ENCODE data around the gene SLC25A21.
"Not testable (repeated sequence)": the region's sequence is repeated elsewhere in the genome, so short reads cannot be mapped to it uniquely, and the experiment has no call there.

The SLC25A21 gene

DNA sequence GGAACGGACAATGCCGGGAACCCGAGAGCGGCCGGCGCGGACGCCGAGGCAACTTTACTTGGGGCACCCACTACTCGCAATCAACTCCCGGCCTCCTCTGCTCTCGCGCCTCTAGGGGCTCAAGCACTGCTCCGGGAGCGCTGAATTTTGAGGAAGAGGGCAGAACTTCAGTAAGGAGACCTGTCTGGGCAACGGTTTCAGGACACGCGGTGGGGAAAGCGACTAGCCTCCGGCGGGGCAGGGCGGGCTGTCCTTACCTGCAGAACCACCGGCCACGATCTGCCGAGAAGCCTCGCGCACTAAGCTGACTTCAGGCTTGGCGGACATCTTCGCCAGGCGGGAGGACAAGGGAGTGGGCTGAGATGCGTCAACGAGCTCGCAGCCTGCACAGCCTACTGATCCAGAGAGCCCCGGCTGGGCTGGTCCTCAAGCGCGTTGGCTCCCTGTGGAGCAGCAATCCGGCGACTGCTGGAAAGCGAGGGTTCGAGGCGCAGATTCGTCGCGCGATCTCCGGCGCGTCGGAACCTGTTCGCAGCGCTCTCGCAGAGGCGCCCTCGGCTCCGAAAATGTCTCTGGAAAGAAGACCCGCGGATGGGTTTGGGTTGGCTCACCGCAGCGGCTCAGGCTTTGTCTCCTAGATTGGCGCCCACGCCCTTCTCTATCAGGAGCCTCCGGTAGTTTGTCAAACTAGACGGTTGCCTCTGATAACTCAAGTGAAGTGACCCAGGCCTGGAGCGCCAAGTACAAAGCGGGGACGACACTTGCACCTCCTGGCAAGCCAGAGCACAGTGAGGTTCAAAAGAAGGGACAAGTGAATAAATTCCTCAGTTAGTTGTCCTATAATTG lies at the start of gene SLC25A21:
Gene SLC25A21 (minus strand): TSS at position 583 of the 846 bp plus-strand sequence.
- peak; percentile 80 to 89 for DNase-seq

DNA sequence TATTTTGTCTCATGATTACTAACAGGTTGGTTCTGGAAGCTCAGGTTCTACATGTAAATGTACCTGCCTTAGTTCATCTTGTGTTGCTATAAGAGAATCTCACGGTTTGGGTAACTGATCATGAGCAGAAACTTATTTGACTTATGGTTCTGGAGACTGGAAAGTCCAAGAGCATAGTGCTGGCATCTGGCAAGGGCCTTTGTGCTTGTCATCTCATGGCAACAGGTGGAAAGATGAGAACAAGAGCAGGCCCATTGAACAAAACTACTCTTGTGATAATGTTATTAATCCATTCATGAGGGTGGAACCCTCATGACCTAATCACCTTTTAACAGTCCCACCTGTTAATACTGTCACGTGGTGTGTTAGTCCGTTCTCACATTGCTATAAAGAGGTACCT lies 48.7 kb upstream of the SLC25A21 start:
- DNase-seq, result no peak

DNA sequence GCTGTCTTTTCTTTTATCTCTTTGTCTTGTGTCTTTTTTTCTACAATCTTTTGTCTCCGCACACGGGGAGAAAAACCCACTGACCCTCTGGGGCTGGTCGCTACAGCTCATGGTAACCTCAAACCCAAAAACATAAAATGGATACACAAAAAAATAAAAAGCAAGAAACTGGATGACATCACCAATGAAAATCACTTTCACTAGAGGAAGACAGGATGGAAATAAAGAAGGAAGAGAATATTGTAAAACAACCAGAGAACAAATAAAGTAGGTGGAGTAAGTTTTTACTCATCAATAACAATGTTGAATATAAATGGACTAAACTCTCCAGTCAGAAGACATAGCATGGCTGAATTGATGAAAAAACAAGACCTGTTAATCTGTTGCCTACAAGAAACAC lies 42.9 kb upstream of the SLC25A21 start:
- no peak for DNase-seq

DNA sequence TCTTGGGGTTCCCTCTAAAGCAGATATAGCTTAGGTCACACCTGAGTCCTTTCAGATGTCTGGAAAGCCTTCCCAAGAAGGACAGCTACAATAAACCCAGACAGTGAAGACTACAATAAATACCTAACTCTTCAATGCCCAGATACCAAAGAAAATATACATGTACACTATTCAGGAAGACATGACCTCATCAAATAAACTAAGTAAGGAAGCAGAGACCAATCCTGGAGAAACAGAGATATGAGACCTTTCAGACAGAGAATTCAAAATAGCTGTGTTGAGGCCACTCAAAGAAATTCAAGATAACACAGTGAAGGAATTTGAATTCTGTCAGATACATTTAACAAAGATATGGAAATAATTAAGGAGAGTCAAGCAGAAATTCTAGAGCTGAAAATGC lies 40.6 kb upstream of the SLC25A21 start:
- no peak for DNase-seq

DNA sequence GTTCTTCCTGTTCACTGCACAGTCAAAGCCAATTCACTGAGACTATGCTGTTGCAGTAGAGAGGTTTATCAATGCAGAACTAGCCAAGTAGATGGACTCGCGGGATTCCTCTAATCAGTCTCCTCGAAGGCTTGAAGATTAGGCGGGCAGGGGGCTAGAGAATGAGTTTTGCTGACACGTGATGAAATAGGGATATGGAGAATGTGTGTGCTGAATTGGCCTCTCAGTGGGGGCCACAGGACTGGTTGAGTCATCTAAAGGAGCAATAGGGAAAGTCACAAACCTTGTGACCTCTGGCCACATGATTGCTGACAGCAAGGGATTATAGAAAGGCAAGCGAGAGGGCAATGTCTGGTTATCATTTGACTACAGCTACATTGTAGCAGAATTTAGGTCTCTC lies 38.0 kb upstream of the SLC25A21 start:
- no peak for DNase-seq

DNA sequence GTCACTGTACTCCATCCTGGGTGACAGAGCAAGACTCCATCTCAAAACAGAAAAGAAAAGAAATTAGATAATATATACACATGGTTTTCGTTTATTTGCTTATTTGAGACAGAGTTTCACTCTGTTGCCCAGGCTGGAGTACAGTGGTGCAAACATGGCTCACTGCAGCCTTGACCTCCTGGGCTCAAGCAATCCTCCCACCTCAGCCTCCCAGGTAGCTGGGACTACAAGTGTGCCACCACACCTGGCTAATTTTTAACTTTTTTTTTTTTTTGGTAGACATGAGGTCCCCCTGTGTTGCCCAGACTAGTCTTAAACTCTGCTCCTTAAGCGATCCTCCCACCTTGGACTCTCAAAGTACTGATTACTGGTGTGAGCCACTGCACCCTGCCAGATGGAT lies 37.2 kb upstream of the SLC25A21 start:
- DNase-seq, result not testable (repeated sequence)

DNA sequence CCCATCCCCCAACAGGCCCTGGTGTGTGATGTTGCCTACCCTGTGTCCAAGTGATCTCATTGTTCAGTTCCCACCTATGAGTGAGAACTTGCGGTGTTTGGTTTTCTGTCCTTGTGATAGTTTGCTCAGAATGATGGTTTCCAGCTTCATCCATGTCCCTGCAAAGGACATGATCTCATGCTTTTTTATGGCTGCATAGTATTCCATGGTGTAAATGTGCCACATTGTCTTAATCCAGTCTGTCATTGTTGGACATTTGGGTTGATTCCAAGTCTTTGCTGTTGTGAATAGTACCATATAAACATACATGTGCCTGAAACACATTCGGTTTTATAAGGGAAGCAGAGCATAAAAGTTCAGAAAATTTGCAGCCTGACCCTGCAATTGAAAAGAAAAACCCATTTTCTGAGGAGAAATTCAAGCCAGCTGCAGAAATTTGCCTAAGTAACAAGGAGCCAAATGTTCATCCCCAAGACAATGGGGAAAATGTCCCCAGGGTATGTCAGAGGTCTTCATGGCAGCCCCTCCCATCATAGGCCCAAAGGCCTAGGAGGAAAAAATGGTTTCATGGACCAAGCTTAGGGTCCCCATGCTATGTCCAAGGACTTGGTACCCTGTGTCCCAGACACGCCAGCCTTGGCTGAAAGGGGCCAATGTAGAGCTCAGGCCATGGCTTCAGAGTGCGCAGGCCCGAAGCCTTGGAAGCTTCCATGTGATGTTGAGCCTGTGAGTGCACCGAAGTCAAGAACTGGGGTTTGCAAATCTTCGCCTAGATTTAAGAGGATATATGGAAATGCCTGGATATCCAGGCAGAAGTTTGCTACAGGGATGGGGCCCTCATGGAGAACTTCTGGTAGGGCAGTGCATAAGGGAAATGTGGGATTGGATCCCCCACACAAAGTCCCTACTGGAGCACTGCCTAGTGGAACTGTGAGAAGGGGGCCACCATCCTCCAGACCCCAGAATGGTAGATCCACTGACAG lies 33.5 kb upstream of the SLC25A21 start:
- not testable (repeated sequence) for DNase-seq

DNA sequence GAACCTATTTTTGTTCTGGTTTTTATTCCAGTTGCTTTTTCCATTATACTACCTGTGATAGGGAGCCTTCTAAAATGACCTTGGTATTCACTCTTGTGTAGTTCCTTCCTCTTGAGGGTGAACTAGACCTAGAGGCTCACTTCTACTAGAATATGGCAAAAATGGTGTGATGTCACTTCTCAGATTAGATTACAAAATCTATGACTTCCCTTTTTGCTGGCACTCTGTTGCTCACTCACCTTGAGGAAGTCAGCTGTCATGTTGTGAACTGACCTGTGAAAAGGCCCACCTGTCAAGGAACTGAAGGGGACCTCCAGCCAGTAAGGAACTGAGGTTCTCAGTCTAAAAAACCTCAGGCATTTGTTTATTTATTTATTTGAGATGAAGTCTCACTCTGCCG lies 31.0 kb upstream of the SLC25A21 start:
- DNase-seq, result no peak

DNA sequence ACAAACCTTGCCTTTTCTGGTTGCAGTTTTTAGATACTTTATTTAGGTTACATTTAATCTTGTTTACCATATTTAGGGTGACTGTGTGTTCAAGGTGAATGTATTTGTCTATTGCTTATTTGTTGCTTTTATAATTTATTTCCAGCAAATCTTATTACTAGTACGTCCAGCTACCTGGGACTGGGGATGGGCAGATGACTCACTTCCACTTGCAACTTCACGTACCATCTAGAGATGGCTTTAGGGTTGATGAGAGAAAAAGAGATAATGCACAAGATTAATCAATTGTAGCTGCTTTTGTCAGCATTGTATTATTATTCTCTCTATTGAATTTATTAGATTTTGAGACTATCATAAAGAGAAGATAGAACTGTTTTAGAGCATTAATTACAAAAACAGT lies 30.4 kb upstream of the SLC25A21 start:
- no peak for DNase-seq

DNA sequence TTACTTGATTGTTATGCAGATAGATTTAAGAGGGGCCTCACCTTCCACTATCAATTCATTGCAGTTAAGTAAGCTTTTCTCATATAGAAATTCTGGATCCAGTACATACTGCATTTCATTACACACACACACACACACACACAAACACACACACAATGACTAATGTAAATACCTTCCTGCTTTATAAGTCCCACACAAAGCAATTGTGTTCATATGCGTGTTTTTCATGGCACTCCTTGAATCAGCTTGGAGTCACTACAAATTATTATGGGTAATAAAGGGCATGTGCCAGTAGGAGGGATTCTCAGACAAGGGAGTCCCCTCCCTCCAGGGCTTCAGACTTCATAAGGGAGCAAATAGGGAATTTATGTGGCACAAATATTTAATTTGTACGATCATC lies 29.9 kb upstream of the SLC25A21 start:
- peak in 1 of 2 experiments; percentile 16 for DNase-seq

DNA sequence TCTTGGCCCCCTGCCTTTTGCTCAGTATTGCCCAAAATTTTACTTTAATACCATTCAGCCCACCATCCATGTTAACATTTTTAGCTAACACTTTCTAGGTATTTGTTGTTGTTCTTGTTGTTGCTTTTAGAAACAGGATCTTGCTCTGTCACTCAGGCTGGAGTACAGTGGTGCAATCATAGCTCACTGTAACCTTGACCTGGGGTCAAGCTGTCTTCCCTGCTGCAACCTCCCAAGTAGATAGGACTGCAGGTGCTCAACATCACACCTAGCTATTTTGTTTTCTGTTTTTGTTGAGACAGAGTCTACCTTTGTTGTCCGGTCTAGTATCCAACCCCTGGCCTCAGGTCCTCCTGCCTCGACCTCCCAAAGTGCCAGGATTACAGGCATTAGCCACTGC lies 29.3 kb upstream of the SLC25A21 start:
- DNase-seq, result no peak

DNA sequence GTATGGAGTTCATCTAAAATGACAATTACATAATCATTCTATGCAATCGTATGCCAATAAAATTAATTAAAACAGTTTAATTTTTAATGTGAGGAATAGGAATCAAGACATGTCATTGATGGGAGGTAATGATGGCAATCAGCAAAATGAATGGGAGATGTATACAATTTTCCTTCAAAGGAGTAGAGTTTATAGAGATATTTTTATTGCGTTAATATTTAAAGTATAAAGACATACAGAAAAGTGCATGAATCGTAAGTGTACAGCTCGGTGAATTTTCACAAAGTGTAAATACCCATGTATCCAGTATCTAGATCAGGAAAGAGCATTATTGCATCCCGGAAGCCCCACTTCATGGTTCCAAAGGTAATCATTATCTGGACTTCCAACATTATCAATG lies 26.5 kb upstream of the SLC25A21 start:
- DNase-seq, result no peak

DNA sequence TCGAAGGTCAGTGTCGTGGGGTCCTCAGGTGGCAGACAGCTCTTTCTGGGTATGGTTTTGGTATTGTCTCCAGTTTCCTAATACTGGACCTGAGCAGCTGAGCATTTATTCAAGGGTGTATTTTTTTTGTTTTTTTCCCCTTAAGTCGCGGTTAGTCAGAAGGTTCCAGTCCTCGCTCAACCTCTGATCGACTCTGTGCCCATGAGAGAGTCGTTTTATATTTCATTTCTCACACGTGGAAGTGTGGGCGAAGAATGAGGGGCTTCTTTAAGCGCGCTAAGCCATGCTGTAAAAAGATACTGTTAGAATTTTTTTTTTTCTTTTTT lies 25.8 kb upstream of the SLC25A21 start:
- no peak for DNase-seq

DNA sequence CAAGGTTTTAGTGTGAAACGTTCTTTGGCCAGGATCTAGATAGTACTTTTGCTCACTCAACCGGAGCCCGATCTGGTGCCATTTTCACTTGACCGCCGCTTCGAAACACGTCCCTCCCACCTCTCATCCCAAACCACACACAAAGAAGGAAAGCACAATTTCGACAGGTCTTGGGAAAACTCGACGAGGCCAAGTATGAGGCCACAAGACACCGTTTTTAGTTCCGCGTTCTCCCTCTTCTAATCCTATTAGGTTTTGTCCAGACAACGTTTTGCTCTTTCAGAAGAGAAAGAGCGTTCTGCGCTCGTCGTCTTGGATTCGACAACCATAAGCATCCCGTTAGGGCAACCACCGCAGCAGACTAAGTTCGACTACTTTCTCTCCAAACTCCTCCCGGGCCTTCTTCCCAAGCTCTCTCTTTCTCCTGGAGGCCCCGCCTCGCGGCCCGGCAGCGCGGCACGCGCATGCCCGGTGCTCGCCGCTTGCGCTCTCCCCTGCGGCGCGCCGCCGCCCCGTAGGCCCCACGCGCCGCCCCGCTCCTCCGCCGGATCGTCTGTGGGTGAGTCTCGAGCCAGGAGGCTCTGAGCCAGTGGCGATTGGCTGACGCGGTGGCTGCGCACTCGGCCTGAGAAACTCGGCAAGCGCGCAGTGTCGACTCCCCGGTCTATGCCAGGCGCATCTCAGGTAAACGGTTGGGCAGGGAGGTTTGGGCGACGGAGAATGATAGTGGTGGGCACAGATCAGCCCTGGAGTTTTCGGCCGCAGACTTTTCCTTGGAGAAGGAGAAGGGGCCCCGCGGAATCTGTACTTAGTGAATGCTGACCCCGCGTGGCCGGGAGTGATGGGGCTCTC lies 25.2 kb upstream of the SLC25A21 start, which contains the start of gene MIPOL1:
Gene MIPOL1 (plus strand): TSS at position 517 of the 852 bp plus-strand sequence. CDS start 49,952 bp downstream, outside the sequence.
- peak; percentile 82 to 93 for DNase-seq

DNA sequence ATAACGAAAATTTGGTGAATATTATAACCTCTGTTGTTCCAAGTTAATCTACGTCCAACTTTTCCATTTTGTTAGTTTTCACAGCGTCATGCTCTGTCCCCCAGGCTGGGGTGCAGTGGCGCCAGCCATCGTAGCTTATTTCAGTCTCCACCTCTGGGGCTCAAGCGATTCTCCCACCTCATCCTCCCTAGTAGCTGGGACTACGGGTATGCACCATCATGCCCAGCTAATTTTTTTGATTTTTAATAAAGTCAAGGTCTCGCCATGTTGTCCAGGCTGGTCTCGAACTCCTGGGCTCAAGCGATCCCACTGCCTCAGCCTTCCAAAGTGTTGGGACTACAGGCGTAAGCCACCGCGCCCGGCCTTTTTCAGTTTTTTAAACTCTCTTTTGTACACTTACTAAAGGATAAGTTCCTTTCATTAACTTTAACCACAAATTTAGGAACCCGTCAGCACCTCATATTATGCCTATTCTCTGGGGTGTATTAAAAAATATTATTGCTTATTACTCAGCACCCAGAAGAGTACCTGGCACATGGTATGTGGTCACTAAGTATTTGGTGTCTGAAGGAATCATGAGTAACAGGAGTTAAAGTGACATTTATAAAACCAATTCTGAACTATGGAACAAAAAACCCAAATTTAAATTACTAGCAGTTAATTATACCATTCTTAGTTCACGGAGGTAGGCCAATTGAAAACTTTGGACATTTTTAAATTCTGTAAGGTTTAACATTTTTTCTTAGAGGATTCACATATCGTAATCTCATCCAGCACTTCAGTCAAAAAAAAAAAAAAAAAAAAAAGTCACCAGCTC lies 24.4 kb upstream of the SLC25A21 start:
- DNase-seq, result no peak

DNA sequence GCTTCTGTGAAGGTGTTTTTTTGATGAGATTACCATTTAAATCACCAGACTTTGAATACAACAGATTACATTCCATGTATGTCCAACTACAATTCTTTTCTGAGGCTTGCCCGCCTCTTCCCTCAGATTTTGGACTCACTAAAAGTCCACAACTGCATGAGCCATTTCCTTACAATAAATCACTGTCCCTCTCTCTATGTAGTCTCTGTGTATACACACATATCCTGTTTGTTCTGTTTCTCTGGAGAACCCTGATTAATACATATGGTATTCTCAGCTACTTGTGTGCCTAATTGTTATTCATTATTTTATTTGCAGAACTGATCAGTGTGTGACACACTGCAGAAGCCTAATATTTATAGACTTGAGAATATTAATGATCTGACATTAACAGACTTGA lies 22.9 kb upstream of the SLC25A21 start:
- DNase-seq, result peak in 1 of 2 experiments; percentile 19

DNA sequence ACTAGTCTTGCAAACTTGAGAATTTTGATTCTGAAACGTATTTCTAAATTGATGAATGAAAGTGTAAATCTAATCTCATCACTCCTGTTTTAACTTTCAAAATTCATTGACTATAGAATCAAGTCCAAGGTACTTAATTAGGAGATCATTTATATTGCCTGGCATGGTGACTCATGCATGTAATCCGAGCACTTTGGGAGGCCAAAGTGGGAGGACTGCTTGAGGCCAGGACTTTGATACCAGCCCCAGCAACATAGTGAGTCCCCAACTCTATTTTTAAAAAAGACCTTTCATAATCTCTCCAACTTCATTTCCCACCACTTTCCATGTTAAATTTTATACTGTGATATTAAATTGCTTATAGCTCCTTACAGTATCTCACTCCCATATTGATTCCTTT lies 22.3 kb upstream of the SLC25A21 start:
- no peak for DNase-seq

DNA sequence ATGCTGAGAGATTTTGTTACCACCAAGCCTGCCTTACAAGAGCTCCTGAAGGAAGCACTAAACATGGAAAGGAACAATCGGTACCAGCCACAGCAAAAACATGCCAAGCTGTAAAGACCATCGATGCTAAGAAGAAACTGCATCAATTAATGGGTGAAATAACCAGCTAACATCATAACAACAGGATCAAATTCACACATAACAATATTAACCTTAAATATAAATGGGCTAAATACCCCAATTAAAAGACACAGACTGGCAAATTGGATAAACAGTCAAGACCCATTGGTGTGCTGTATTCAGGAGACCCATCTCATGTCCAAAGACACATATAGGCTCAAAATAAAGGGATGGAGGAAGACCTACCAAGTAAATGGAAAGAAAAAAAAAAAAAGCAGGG lies 17.3 kb upstream of the SLC25A21 start:
- not testable (repeated sequence) for DNase-seq

DNA sequence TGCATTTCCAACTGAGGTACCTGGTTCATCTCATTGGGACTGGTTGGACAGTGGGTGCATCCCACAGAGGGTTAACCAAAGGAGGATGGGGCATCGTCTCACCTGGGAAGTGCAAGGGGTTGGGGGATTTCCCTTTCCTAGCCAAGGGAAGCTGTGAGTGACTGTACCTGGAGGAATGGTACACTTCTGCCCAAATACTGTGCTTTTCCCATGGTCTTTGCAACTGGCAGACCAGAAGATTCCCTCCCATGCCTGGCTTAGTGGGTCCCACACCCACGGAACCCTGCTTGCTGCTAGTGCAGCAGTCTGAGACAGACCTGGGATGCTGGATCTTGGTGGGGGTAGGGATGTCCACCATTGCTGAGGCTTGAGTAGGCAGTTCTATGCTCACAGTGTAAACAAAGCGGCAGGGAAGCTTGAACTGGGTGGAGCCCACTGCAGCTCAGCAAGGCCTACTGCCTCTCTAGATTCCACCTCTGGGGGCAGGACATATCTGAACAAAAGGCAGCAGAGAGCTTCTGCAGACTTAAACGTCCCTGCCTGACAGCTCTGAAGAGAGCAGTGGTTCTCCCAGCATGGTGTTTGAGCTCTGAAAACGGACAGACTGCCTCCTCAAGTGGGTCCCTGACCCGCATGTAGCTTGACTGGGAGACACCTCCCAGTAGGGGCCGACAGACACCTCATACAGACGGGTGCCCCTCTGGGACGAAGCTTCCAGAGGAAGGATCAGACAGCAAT lies 15.6 kb upstream of the SLC25A21 start:
- DNase-seq, result not testable (repeated sequence)

DNA sequence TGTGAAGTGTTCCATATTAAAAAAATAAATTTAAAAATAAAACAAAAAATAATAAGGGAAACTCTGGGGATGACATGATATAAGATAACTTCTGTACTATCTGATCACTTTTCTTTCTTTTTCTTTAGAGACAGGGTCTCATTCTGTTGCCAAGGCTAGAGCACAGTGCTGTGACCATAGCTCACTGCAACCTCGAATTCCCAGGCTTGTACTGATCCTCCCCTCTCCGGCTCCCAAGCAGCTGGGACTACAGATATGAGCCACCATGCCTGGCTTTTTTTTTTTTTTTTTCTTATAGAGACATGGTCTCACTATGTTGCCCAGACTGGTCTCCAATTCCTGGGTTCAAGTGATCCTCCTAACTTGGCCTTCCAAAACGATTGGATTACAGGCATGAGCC lies 14.9 kb upstream of the SLC25A21 start:
- no peak for DNase-seq

DNA sequence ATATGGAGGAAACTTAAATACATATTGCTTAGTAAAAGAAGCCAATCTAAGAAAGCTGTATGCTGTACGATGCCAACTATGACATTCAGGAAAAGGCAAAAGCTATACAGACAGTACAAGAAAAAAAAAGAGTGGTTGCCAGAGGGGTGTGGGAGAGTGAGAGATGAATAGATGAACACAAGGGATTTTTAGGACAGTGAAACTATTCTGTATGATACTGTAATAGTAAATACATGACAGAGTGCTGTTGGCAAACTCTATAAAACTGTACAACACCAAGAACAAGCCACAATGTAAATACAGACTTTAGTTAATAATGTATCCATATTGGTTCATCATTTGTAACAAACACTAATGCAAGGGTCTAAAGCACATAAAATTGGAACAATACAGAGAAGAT lies 14.5 kb upstream of the SLC25A21 start:
- DNase-seq, result no peak
